Astrocyte (in vitro differentiated cells and primary cell): Measurements from ENCODE around the gene TTF2. TPM values are rescaled to one million over a fixed set of nuclear protein-coding genes. Genes with fewer than 3 reads are reported as not detected.

Experiments used
- DNase-seq: peaks from one replicate; pipeline ENCODE4 v3.0.0-alpha.2; 2010; ENCODE audit warnings: low read depth
- FAIRE-seq: peaks from 2 replicates; lab custom pipeline; 2011; peaks lifted over from hg19 to GRCh38; lab: Jason Lieb, UNC
- H2AFZ ChIP-seq: 2 replicates; pipeline ENCODE4 v1.6.0; 2012; ENCODE audit warnings: low read depth, low read length, inconsistent platforms
- H3K27ac ChIP-seq: 2 replicates; pipeline ENCODE4 v1.5.1; 2011; ENCODE audit warnings: low read depth, low read length, inconsistent platforms
- H3K27me3 ChIP-seq: 2 replicates; pipeline ENCODE4 v1.6.0; 2011; ENCODE audit warnings: low read length, inconsistent platforms; ENCODE audit not compliant: insufficient read depth
- H3K36me3 ChIP-seq: 2 replicates; pipeline ENCODE4 v1.5.1; 2011; ENCODE audit warnings: low read length, inconsistent platforms; ENCODE audit not compliant: insufficient read depth
- H3K4me1 ChIP-seq: 2 replicates; pipeline ENCODE4 v1.5.1; 2011; ENCODE audit warnings: low read length, inconsistent platforms; ENCODE audit not compliant: insufficient read depth
- H3K4me2 ChIP-seq: 2 replicates; pipeline ENCODE4 v1.6.0; 2012; ENCODE audit warnings: low read length, inconsistent platforms
- H3K4me3 ChIP-seq: 2 replicates; pipeline ENCODE4 v1.5.1; 2011; ENCODE audit warnings: low read depth, mild to moderate bottlenecking, low read length, inconsistent platforms; ENCODE audit not compliant: insufficient read depth
- H3K79me2 ChIP-seq: 2 replicates; pipeline ENCODE4 v1.6.0; 2012; ENCODE audit warnings: mild to moderate bottlenecking, low read length, inconsistent platforms; ENCODE audit not compliant: insufficient read depth
- H3K9ac ChIP-seq: 2 replicates; pipeline ENCODE4 v1.6.0; 2012; ENCODE audit warnings: mild to moderate bottlenecking, low read length, inconsistent platforms
- H3K9me3 ChIP-seq: 2 replicates; pipeline ENCODE4 v1.5.1; 2012; ENCODE audit warnings: low read depth, mild to moderate bottlenecking, low read length, inconsistent platforms; ENCODE audit not compliant: insufficient read depth
- H4K20me1 ChIP-seq: 2 replicates; pipeline ENCODE4 v1.6.0; 2012; ENCODE audit warnings: low read length, inconsistent platforms; ENCODE audit not compliant: insufficient read depth
- H3K27ac Mint-ChIP-seq: one replicate; pipeline ENCODE4 v1.8.0; 2021; ENCODE audit warnings: mild to moderate bottlenecking, mixed read lengths; ENCODE audit not compliant: unreplicated experiment
- H3K27me3 Mint-ChIP-seq: one replicate; pipeline ENCODE4 v1.8.0; 2021; ENCODE audit warnings: low read depth, mixed read lengths; ENCODE audit not compliant: unreplicated experiment
- H3K36me3 Mint-ChIP-seq: one replicate; pipeline ENCODE4 v1.8.0; 2021; ENCODE audit warnings: low read depth, mixed read lengths; ENCODE audit not compliant: unreplicated experiment
- H3K4me1 Mint-ChIP-seq: one replicate; pipeline ENCODE4 v1.8.0; 2021; ENCODE audit warnings: low read depth, mixed read lengths; ENCODE audit not compliant: unreplicated experiment
- H3K4me3 Mint-ChIP-seq: one replicate; pipeline ENCODE4 v1.8.0; 2021; ENCODE audit warnings: mild to moderate bottlenecking, moderate library complexity, mixed read lengths; ENCODE audit not compliant: unreplicated experiment
- H3K9me3 Mint-ChIP-seq: one replicate; pipeline ENCODE4 v1.8.0; 2021; ENCODE audit warnings: mild to moderate bottlenecking, mixed read lengths; ENCODE audit not compliant: unreplicated experiment
- CTCF ChIP-seq: IDR thresholded peaks from 2 replicates; pipeline ENCODE4 v1.5.1; 2011; ENCODE audit warnings: low read depth, mild to moderate bottlenecking, inconsistent platforms, low read length, moderate library complexity; ENCODE audit not compliant: insufficient read depth
- EZH2 ChIP-seq: IDR thresholded peaks from 2 replicates; pipeline ENCODE4 v1.6.1; 2012; ENCODE audit warnings: mild to moderate bottlenecking, low read length, inconsistent platforms; ENCODE audit not compliant: insufficient read depth
- total RNA-seq: library from RNA; stranded (reverse); gene quantifications from 2 replicates; pipeline ENCODE4 v1.2.1, GENCODE V29; 2021

TTF2 gene
- total RNA-seq, 1 donor from 2014 or later = 23.4 TPM

- no peak overlapping the region for H2AFZ ChIP-seq
- no peaks in the 10 kb centered on the region for H3K9me3 ChIP-seq
- Mint-ChIP-seq H3K4me3 (no peak overlapping the region), H3K9me3 (no peaks in the 10 kb centered on the region), H3K27me3 (no peaks in the 10 kb centered on the region), H3K4me1 (peaks cover under 1% of the 10 kb centered on the region), H3K36me3 (no peaks in the 10 kb centered on the region), H3K27ac (no peak overlapping the region)
- H3K27me3 ChIP-seq = no peaks in the 10 kb centered on the region
- no peaks in the 10 kb centered on the region for H3K79me2 ChIP-seq
- H3K4me3 ChIP-seq = no peak overlapping the region
- FAIRE-seq (no peak), DNase-seq (no peak)
- no peaks in the 10 kb centered on the region for H4K20me1 ChIP-seq
- H3K4me1 ChIP-seq = peaks cover 11% of the 10 kb centered on the region
- no peak overlapping the region for H3K4me2 ChIP-seq
- no peak overlapping the region for H3K27ac ChIP-seq
- H3K9ac ChIP-seq = no peak overlapping the region
- TF ChIP-seq CTCF (no peak), EZH2 (no peak)
- H3K36me3 ChIP-seq = no peaks in the 10 kb centered on the region
Observed at GRCh38 chr1:117138561-117138960, 78.4 kb downstream of the TTF2 start.

GRCh38 chr1:117142200-117142599 lies 82.1 kb downstream of the TTF2 start:
- H3K36me3 ChIP-seq = no peaks in the 10 kb centered on the region
- Mint-ChIP-seq H3K4me1 (peaks cover 12% of the 10 kb centered on the region), H3K27me3 (no peaks in the 10 kb centered on the region), H3K4me3 (no peak overlapping the region), H3K9me3 (no peaks in the 10 kb centered on the region), H3K27ac (no peak overlapping the region), H3K36me3 (no peaks in the 10 kb centered on the region)
- TF ChIP-seq CTCF (no peak), EZH2 (no peak)
- DNase-seq (peak; percentile 90), FAIRE-seq (peak; percentile 75)
- no peak overlapping the region for H2AFZ ChIP-seq
- H3K79me2 ChIP-seq = no peaks in the 10 kb centered on the region
- H4K20me1 ChIP-seq = no peaks in the 10 kb centered on the region
- no peaks in the 10 kb centered on the region for H3K9me3 ChIP-seq
- peak overlapping the region; percentile 4 for H3K4me2 ChIP-seq
- H3K4me3 ChIP-seq = no peak overlapping the region
- H3K27me3 ChIP-seq = no peaks in the 10 kb centered on the region
- H3K9ac ChIP-seq = no peak overlapping the region
- H3K4me1 ChIP-seq = peaks cover 19% of the 10 kb centered on the region
- peak overlapping the region; percentile 60 for H3K27ac ChIP-seq

GRCh38 chr1:117143172-117143571 lies 83.0 kb downstream of the TTF2 start:
- H3K79me2 ChIP-seq = no peaks in the 10 kb centered on the region
- H3K9ac ChIP-seq = no peak overlapping the region
- no peak for DNase-seq
- H3K4me1 Mint-ChIP-seq = peaks cover 22% of the 10 kb centered on the region
- H3K4me3 ChIP-seq = no peak overlapping the region
- no peaks in the 10 kb centered on the region for H3K9me3 ChIP-seq
- no peaks in the 10 kb centered on the region for H3K9me3 Mint-ChIP-seq
- H3K4me2 ChIP-seq = no peak overlapping the region
- TF ChIP-seq EZH2 = no peak
- TF ChIP-seq CTCF = no peak
- no peaks in the 10 kb centered on the region for H3K36me3 Mint-ChIP-seq
- no peak overlapping the region for H2AFZ ChIP-seq
- peak overlapping the region; percentile 60 for H3K27ac ChIP-seq
- peaks cover 27% of the 10 kb centered on the region for H3K4me1 ChIP-seq
- no peak overlapping the region for H3K27ac Mint-ChIP-seq
- H3K27me3 ChIP-seq = no peaks in the 10 kb centered on the region
- H3K36me3 ChIP-seq = no peaks in the 10 kb centered on the region
- no peak for FAIRE-seq
- no peaks in the 10 kb centered on the region for H3K27me3 Mint-ChIP-seq
- H4K20me1 ChIP-seq = no peaks in the 10 kb centered on the region
- no peak overlapping the region for H3K4me3 Mint-ChIP-seq
